H1 (cell line): ENCODE data around the gene CD14. TPM values are rescaled to one million over a fixed set of nuclear protein-coding genes. Genes with fewer than 3 reads are reported as not detected.

Experiments
- CTCF ChIA-PET: fragments of 300-600 bp; sonication (Branson Sonifier 250); formaldehyde crosslinking; loops from one replicate; lab custom pipeline; 2021; ENCODE audit not compliant: partially characterized antibody; lab: Charles Lee
- POLR2A ChIA-PET: fragments of 300-600 bp; sonication (Branson Sonifier 250); formaldehyde crosslinking; loops from one replicate; lab custom pipeline; 2021; ENCODE audit warnings: inconsistent platforms; ENCODE audit not compliant: partially characterized antibody; lab: Charles Lee
- DNase-seq, 2 experiments: peaks; one replicate each; pipeline versions ENCODE4 v3.0.0 to v3.0.0-alpha.2; 2010 to 2022; ENCODE audit warnings: low spot score in 2 of 2, low read depth in 1 of 2, mixed read lengths in 1 of 2
- FAIRE-seq: peaks from 2 replicates; lab custom pipeline; 2011; peaks lifted over from hg19 to GRCh38; lab: Jason Lieb, UNC
- H2AFZ ChIP-seq: 2 replicates; pipeline ENCODE4 v1.8.1; 2012; ENCODE audit warnings: low read length, inconsistent platforms
- H2AK5ac ChIP-seq: 2 replicates; pipeline ENCODE4 v1.6.1; 2013; ENCODE audit warnings: low read depth, low read length
- H2BK120ac ChIP-seq: replicated peaks from 2 replicates; pipeline ENCODE3; 2013; ENCODE audit warnings: low read depth, low read length, inconsistent platforms
- H2BK12ac ChIP-seq: 2 replicates; pipeline ENCODE4 v1.6.1; 2013; ENCODE audit warnings: low read depth, low read length
- H2BK15ac ChIP-seq: 2 replicates; pipeline ENCODE4 v1.6.1; 2013; ENCODE audit warnings: low read length
- H2BK20ac ChIP-seq: 2 replicates; pipeline ENCODE4 v1.6.1; 2013; ENCODE audit warnings: low read length
- H2BK5ac ChIP-seq: 2 replicates; pipeline ENCODE4 v1.6.1; 2013; ENCODE audit warnings: low read depth, low read length
- H3K14ac ChIP-seq: 2 replicates; pipeline ENCODE4 v1.6.1; 2013; ENCODE audit warnings: inconsistent platforms; ENCODE audit not compliant: insufficient read length
- H3K18ac ChIP-seq: 2 replicates; pipeline ENCODE4 v1.6.1; 2013; ENCODE audit warnings: low read length; ENCODE audit errors: extremely low read depth
- H3K23ac ChIP-seq: 2 replicates; pipeline ENCODE4 v1.6.1; 2013; ENCODE audit warnings: inconsistent platforms; ENCODE audit not compliant: insufficient read length
- H3K23me2 ChIP-seq: 2 replicates; pipeline ENCODE4 v1.6.1; 2013; ENCODE audit warnings: low read depth, low read length
- H3K27ac ChIP-seq: 2 replicates; pipeline ENCODE4 v1.6.1; 2011; ENCODE audit warnings: low read depth, low read length, inconsistent platforms
- H3K27me3 ChIP-seq, 4 experiments: replicated peaks in 1 of 4; 1 replicate in 1 of 4; 2 replicates in 3 of 4; pipeline versions ENCODE4 v1.6.1 to v1.8.1; 2011 to 2013; ENCODE audit warnings: low read length in 3 of 4, mild to moderate bottlenecking in 3 of 4, inconsistent platforms in 2 of 4, mixed read lengths in 2 of 4, moderate library complexity in 1 of 4; ENCODE audit not compliant: control insufficient read depth in 3 of 4, insufficient read depth in 3 of 4; ENCODE audit errors: extremely low read depth in 1 of 4
- H3K36me3 ChIP-seq, 4 experiments: 2 replicates each; pipeline versions ENCODE4 v1.6.1 to v1.8.1; 2011 to 2013; ENCODE audit warnings: mild to moderate bottlenecking in 4 of 4, low read length in 3 of 4, moderate library complexity in 2 of 4, control low read depth in 1 of 4, inconsistent platforms in 1 of 4; ENCODE audit not compliant: insufficient read depth in 4 of 4, control insufficient read depth in 2 of 4
- H3K4ac ChIP-seq: replicated peaks from 2 replicates; pipeline ENCODE3; 2013; ENCODE audit warnings: low read length, low read depth, mixed read lengths, inconsistent platforms; ENCODE audit not compliant: insufficient read length
- H3K4me1 ChIP-seq, 4 experiments: replicated peaks in 1 of 4; 1 replicate in 1 of 4; 2 replicates in 3 of 4; pipeline versions ENCODE4 v1.6.1 to v1.8.1; 2011 to 2013; ENCODE audit warnings: low read length in 3 of 4, inconsistent platforms in 2 of 4, mixed read lengths in 1 of 4; ENCODE audit not compliant: insufficient read depth in 4 of 4, control insufficient read depth in 3 of 4
- H3K4me2 ChIP-seq, 2 experiments: 2 replicates each; pipeline versions ENCODE4 v1.6.1 to v1.8.1; 2011 to 2013; ENCODE audit warnings: low read depth in 2 of 2, low read length in 2 of 2, control low read depth in 1 of 2, inconsistent platforms in 1 of 2, mild to moderate bottlenecking in 1 of 2; ENCODE audit not compliant: insufficient read depth in 1 of 2
- H3K4me3 ChIP-seq, 4 experiments: fragments of 200-600, 300-600 bp in 1 of 4; sonication (generic), shearing (Covaris generic), sonication (Bioruptor Twin) in 1 of 4; 2 replicates each; pipeline versions ENCODE4 v1.5.1 to v1.8.1; 2011 to 2016; ENCODE audit warnings: low read length in 4 of 4, low read depth in 3 of 4, control low read depth in 2 of 4, inconsistent platforms in 2 of 4, mild to moderate bottlenecking in 2 of 4, mixed read lengths in 1 of 4, moderate library complexity in 1 of 4; ENCODE audit not compliant: insufficient read depth in 2 of 4; ENCODE audit errors: extremely low read depth in 1 of 4
- H3K56ac ChIP-seq: replicated peaks from 2 replicates; pipeline ENCODE3; 2013; ENCODE audit warnings: low read depth, mild to moderate bottlenecking, mixed read lengths, low read length, inconsistent platforms; ENCODE audit not compliant: insufficient read length
- H3K79me1 ChIP-seq: 2 replicates; pipeline ENCODE4 v1.6.1; 2013; ENCODE audit warnings: low read depth, low read length, control low read depth
- H3K79me2 ChIP-seq, 2 experiments: 2 replicates each; pipeline versions ENCODE4 v1.6.1 to v1.8.1; 2012 to 2013; ENCODE audit warnings: low read length in 2 of 2, mild to moderate bottlenecking in 2 of 2, inconsistent platforms in 1 of 2; ENCODE audit not compliant: insufficient read depth in 2 of 2, control insufficient read depth in 1 of 2
- H3K9ac ChIP-seq, 4 experiments: replicated peaks in 1 of 4; 1 replicate in 1 of 4; 2 replicates in 3 of 4; pipeline versions ENCODE4 v1.6.1 to v1.8.1; 2011 to 2013; ENCODE audit warnings: low read depth in 3 of 4, low read length in 3 of 4, control low read depth in 2 of 4, mild to moderate bottlenecking in 2 of 4, moderate library complexity in 2 of 4, inconsistent platforms in 1 of 4; ENCODE audit errors: extremely low read depth in 1 of 4
- H3K9me3 ChIP-seq, 2 experiments: 2 replicates each; pipeline versions ENCODE4 v1.6.1 to v1.8.1; 2012 to 2013; ENCODE audit warnings: mild to moderate bottlenecking in 2 of 2, moderate library complexity in 2 of 2, control low read depth in 1 of 2, inconsistent platforms in 1 of 2, low read depth in 1 of 2, low read length in 1 of 2, mixed read lengths in 1 of 2; ENCODE audit not compliant: insufficient read depth in 2 of 2
- H4K20me1 ChIP-seq, 2 experiments: replicated peaks in 1 of 2; 2 replicates each; pipeline versions ENCODE3 to v1.8.1; 2011 to 2013; ENCODE audit warnings: inconsistent platforms in 2 of 2, low read length in 2 of 2, mild to moderate bottlenecking in 1 of 2; ENCODE audit not compliant: insufficient read depth in 2 of 2, control insufficient read depth in 1 of 2
- H4K5ac ChIP-seq: 2 replicates; pipeline ENCODE4 v1.6.1; 2013; ENCODE audit warnings: low read length, low read depth, mixed read lengths, inconsistent platforms; ENCODE audit not compliant: insufficient read length
- H4K8ac ChIP-seq: 2 replicates; pipeline ENCODE4 v1.8.0; 2013; ENCODE audit warnings: mild to moderate bottlenecking, moderate library complexity, low read length, inconsistent platforms; ENCODE audit not compliant: insufficient read depth; ENCODE audit errors: extremely low read depth
- H4K91ac ChIP-seq: replicated peaks from 2 replicates; pipeline ENCODE3; 2013; ENCODE audit warnings: low read length, mixed read lengths, inconsistent platforms; ENCODE audit not compliant: insufficient read length
- ASH2L ChIP-seq: fragments of 200-600, 300-600 bp; sonication (generic); IDR thresholded peaks from one replicate; pipeline ENCODE4 v1.7.1; 2017; ENCODE audit warnings: low read length
- ATF3 ChIP-seq: IDR thresholded peaks from 2 replicates; pipeline ENCODE4 v1.6.1; 2011; ENCODE audit warnings: low read depth, mild to moderate bottlenecking, low read length; ENCODE audit not compliant: insufficient read depth
- BRCA1 ChIP-seq: IDR thresholded peaks from 2 replicates; pipeline ENCODE4 v1.6.1; 2012; ENCODE audit warnings: low read depth, low read length, improper control_type of control experiment
- CTBP2 ChIP-seq: IDR thresholded peaks from 2 replicates; pipeline ENCODE4 v1.7.0; 2011; ENCODE audit warnings: borderline replicate concordance, mild to moderate bottlenecking, moderate library complexity, mixed read lengths, low read length; ENCODE audit not compliant: insufficient read depth, insufficient read length
- FOSL1 ChIP-seq: IDR thresholded peaks from 2 replicates; pipeline ENCODE4 v1.6.1; 2011; ENCODE audit warnings: mild to moderate bottlenecking, low read depth, low read length, moderate library complexity; ENCODE audit not compliant: insufficient read depth
- HDAC6 ChIP-seq: IDR thresholded peaks from one replicate; pipeline ENCODE4 v1.7.1; 2012; ENCODE audit warnings: low read depth, mild to moderate bottlenecking, inconsistent platforms, low read length, moderate library complexity
- JUND ChIP-seq: IDR thresholded peaks from 2 replicates; pipeline ENCODE4 v1.6.1; 2011; ENCODE audit warnings: mild to moderate bottlenecking, improper control_type of control experiment, low read length
- POLR2A ChIP-seq, 2 experiments: IDR thresholded peaks; 1 replicate in 1 of 2; 2 replicates in 1 of 2; pipeline ENCODE4 v1.6.1; 2011; ENCODE audit warnings: low read depth in 2 of 2, low read length in 2 of 2, mild to moderate bottlenecking in 2 of 2; ENCODE audit errors: control extremely low read depth in 1 of 2
- POU5F1 ChIP-seq: IDR thresholded peaks from 2 replicates; pipeline ENCODE4 v1.6.1; 2011; ENCODE audit warnings: low read depth, mild to moderate bottlenecking, low read length, moderate library complexity
- RNF2 ChIP-seq: fragments of 200-900, 300-1000 bp; sonication (generic); IDR thresholded peaks from 2 replicates; pipeline ENCODE4 v1.7.1; 2016; ENCODE audit warnings: borderline replicate concordance, low read depth, mild to moderate bottlenecking, antibody characterized with exemption, low read length; ENCODE audit not compliant: poor library complexity, severe bottlenecking; ENCODE audit errors: missing control alignments
- SIX5 ChIP-seq: IDR thresholded peaks from 2 replicates; pipeline ENCODE4 v1.6.1; 2011; ENCODE audit warnings: mild to moderate bottlenecking, low read depth, low read length
- USF2 ChIP-seq: IDR thresholded peaks from 2 replicates; pipeline ENCODE4 v1.6.1; 2011; ENCODE audit warnings: low read length, improper control_type of control experiment
- YY1 ChIP-seq: IDR thresholded peaks from 2 replicates; pipeline ENCODE4 v1.6.1; 2011; ENCODE audit warnings: low read depth, mild to moderate bottlenecking, low read length
- WGBS, 2 experiments: shearing (Covaris generic) in 1 of 2; methylation state at CpG; one replicate each; pipeline versions ENCODE4 v1.1.6 to v1.1.7; 2013 to 2015; ENCODE audit warnings: low lambda C conversion rate in 2 of 2, mixed read lengths in 2 of 2, inconsistent platforms in 1 of 2, low coverage in 1 of 2, missing lambda C conversion rate in 1 of 2; ENCODE audit not compliant: insufficient replicate concordance in 2 of 2, insufficient coverage in 1 of 2, insufficient read length in 1 of 2; ENCODE audit errors: extremely low coverage in 1 of 2, missing lambda C conversion rate in 1 of 2; 5-methylcytosine and 5-hydroxymethylcytosine counted together
- polyA plus RNA-seq, 7 experiments: library from polyadenylated mRNA; depleted of rRNA in 3 of 7; stranded (reverse) in 5 of 7; unstranded in 2 of 7; fragments of >200 nt in 5 of 7; fragments of 200-250 nt in 2 of 7; gene quantifications; 1 replicate in 5 of 7; 2 replicates in 1 of 7; 4 replicates in 1 of 7; pipeline versions ENCODE4 v1.2.1 to v1.2.3, GENCODE V29; 2011 to 2013; ENCODE audit warnings: missing spikeins in 2 of 7, mixed read lengths in 2 of 7
- total RNA-seq: library from RNA; stranded (reverse); fragmentation: NEBNext Ultra II Directional; extraction: Animal tissue kit (Norgen Biotek cat#: 25700); gene quantifications from 2 replicates; pipeline ENCODE4 v1.2.1, GENCODE V29; 2021

Gene CD14
- total and polyA plus RNA-seq, 2 of the 8 experiments (the other 6 are each of a cell fraction or from before 2014, with no cell fraction given): 0.15 TPM; not detected in 1

GRCh38 chr5:140609126-140609525, 23.8 kb downstream of the CD14 start:
- Histone ChIP-seq H3K27ac (no peak overlapping the region), H3K4me3 (no peak overlapping the region), H2AK5ac (no peak overlapping the region), H3K23me2 (no peaks in the 10 kb centered on the region), H3K9me3 (peaks cover 10 to 19% of the 10 kb centered on the region in 2 experiments; a peak in 3 of 4 replicates), H3K18ac (no peak overlapping the region), H2BK15ac (no peak overlapping the region), H2BK12ac (no peak overlapping the region), H3K14ac (no peak overlapping the region), H3K4me2 (no peak overlapping the region), H4K91ac (no peak overlapping the region), H3K4me1 (no peaks in the 10 kb centered on the region), H3K56ac (no peak overlapping the region), H2BK120ac (no peak overlapping the region), H2BK5ac (no peak overlapping the region), H4K20me1 (no peaks in the 10 kb centered on the region), H3K36me3 (no peaks in the 10 kb centered on the region), H3K79me1 (no peaks in the 10 kb centered on the region), H3K27me3 (no peaks in the 10 kb centered on the region), H3K23ac (no peak overlapping the region), H3K4ac (no peak overlapping the region), H2BK20ac (no peak overlapping the region), H3K9ac (no peak overlapping the region), H3K79me2 (no peaks in the 10 kb centered on the region), H2AFZ (no peak overlapping the region), H4K8ac (no peak overlapping the region; the same call in 1 of the 2 replicates), H4K5ac (no peak overlapping the region)
- DNase-seq: no peak
- ChIA-PET POLR2A (no interaction called here), CTCF (no interaction called here)
- FAIRE-seq: no peak
- WGBS, 2 experiments: 79% methylated on average over 4 of the region's 4 CpGs; no CpG with 5 or more reads in 1 of the 2 experiments
- TF ChIP-seq YY1: no peak
- no peak for TF ChIP-seq BRCA1
- no peak for TF ChIP-seq POLR2A (IDR thresholded peaks at IDR 0.05; ENCODE audit: control extremely low read depth in 1 of 2, low read depth in 2 of 2, low read length in 2 of 2)
- TF ChIP-seq RNF2: no peak
- no peak for TF ChIP-seq SIX5
- TF ChIP-seq FOSL1: no peak
- no peak for TF ChIP-seq ASH2L
- TF ChIP-seq CTBP2: no peak
- no peak for TF ChIP-seq HDAC6
- TF ChIP-seq USF2: no peak
- no peak for TF ChIP-seq POU5F1
- TF ChIP-seq ATF3: no peak
- no peak for TF ChIP-seq JUND
